IMR-90 (cell line): ENCODE data around the gene CD177. TPM values are rescaled to one million over a fixed set of nuclear protein-coding genes. Genes with fewer than 3 reads are reported as not detected.

Experiments used
- ATAC-seq: fragments of 200-7000 bp; cut with Tn5 transposase; 2 replicates; pipeline ENCODE4 v1.9.1; 2020; ENCODE audit warnings: low read depth, mild to moderate bottlenecking, moderate library complexity
- BruUV-seq: library from RNA; stranded (reverse); fragments of 400-500 nt; replicated peaks from 2 replicates; lab custom pipeline; 2021; lab: Mats Ljungman, UMichigan
- CTCF ChIA-PET: fragments of 300-600 bp; formaldehyde crosslinking; extraction: SDS; loops from one replicate; lab custom pipeline; 2021; ENCODE audit warnings: antibody characterized with exemption; lab: Yijun Ruan, JAX
- POLR2A ChIA-PET: fragments of 300-600 bp; sonication (Branson Sonifier 250); formaldehyde crosslinking; loops from one replicate; lab custom pipeline; 2022; ENCODE audit warnings: antibody characterized with exemption; ENCODE audit not compliant: unreplicated experiment; lab: Charles Lee
- DNase-seq: peaks from one replicate; pipeline ENCODE4 v3.0.0; 2013
- H2AFZ ChIP-seq: replicated peaks from 2 replicates; pipeline ENCODE3; 2013; ENCODE audit warnings: low read length, mild to moderate bottlenecking; ENCODE audit not compliant: poor library complexity
- H2AK5ac ChIP-seq: 2 replicates; pipeline ENCODE4 v1.6.1; 2013; ENCODE audit warnings: low read depth, low read length, inconsistent platforms
- H2AK9ac ChIP-seq: replicated peaks from 2 replicates; pipeline ENCODE3; 2013; ENCODE audit warnings: mild to moderate bottlenecking, low read depth, low read length, moderate library complexity; ENCODE audit not compliant: poor library complexity
- H2BK120ac ChIP-seq: 2 replicates; pipeline ENCODE4 v1.6.1; 2013; ENCODE audit warnings: low read depth, low read length, inconsistent platforms
- H2BK15ac ChIP-seq: 3 replicates; pipeline ENCODE4 v1.6.1; 2013; ENCODE audit warnings: low read depth, low read length, inconsistent platforms
- H2BK20ac ChIP-seq: 2 replicates; pipeline ENCODE4 v1.6.1; 2013; ENCODE audit warnings: low read depth, mild to moderate bottlenecking, inconsistent platforms, low read length, moderate library complexity
- H2BK5ac ChIP-seq: 2 replicates; pipeline ENCODE4 v1.6.1; 2013; ENCODE audit warnings: mild to moderate bottlenecking, low read depth, low read length, inconsistent platforms; ENCODE audit not compliant: poor library complexity, severe bottlenecking
- H3K14ac ChIP-seq: replicated peaks from 2 replicates; pipeline ENCODE4 v1.6.1; 2013; ENCODE audit warnings: low read depth, low read length, inconsistent platforms
- H3K18ac ChIP-seq: 2 replicates; pipeline ENCODE4 v1.6.1; 2013; ENCODE audit warnings: low read depth, low read length, control low read depth
- H3K23ac ChIP-seq: 2 replicates; pipeline ENCODE4 v1.6.1; 2013; ENCODE audit warnings: low read depth, low read length, inconsistent platforms
- H3K27ac ChIP-seq: 2 replicates; pipeline ENCODE4 v1.5.1; 2013; ENCODE audit warnings: mild to moderate bottlenecking, control low read depth, low read length; ENCODE audit not compliant: insufficient read depth
- H3K27me3 ChIP-seq: 2 replicates; pipeline ENCODE4 v1.6.1; 2013; ENCODE audit warnings: low read length; ENCODE audit not compliant: control insufficient read depth, insufficient read depth
- H3K36me3 ChIP-seq: 2 replicates; pipeline ENCODE4 v1.6.1; 2013; ENCODE audit warnings: low read length, mixed read lengths; ENCODE audit not compliant: control insufficient read depth, insufficient read depth
- H3K4ac ChIP-seq: 2 replicates; pipeline ENCODE4 v1.6.1; 2013; ENCODE audit warnings: low read depth, low read length, inconsistent platforms
- H3K4me1 ChIP-seq: 2 replicates; pipeline ENCODE4 v1.6.1; 2013; ENCODE audit warnings: low read length, mixed read lengths; ENCODE audit not compliant: control insufficient read depth, insufficient read depth
- H3K4me2 ChIP-seq: 2 replicates; pipeline ENCODE4 v1.6.1; 2013; ENCODE audit warnings: low read depth, mild to moderate bottlenecking, control low read depth, low read length, moderate library complexity
- H3K4me3 ChIP-seq: 2 replicates; pipeline ENCODE4 v1.5.1; 2013; ENCODE audit warnings: low read depth, mild to moderate bottlenecking, control low read depth, low read length, moderate library complexity; ENCODE audit not compliant: insufficient read depth
- H3K56ac ChIP-seq: 2 replicates; pipeline ENCODE4 v1.6.1; 2013; ENCODE audit warnings: low read length, inconsistent platforms; ENCODE audit not compliant: insufficient read depth; ENCODE audit errors: extremely low read depth
- H3K79me1 ChIP-seq, 2 experiments: 2 replicates each; pipeline ENCODE4 v1.6.1; 2013; ENCODE audit warnings: low read length in 2 of 2, inconsistent platforms in 1 of 2, low read depth in 1 of 2
- H3K9ac ChIP-seq: 2 replicates; pipeline ENCODE4 v1.6.1; 2013; ENCODE audit warnings: low read depth, low read length, control low read depth
- H3K9me1 ChIP-seq: 2 replicates; pipeline ENCODE4 v1.6.1; 2013; ENCODE audit warnings: low read length, inconsistent platforms; ENCODE audit not compliant: insufficient read depth
- H3K9me3 ChIP-seq: 2 replicates; pipeline ENCODE4 v1.6.1; 2013; ENCODE audit warnings: low read length; ENCODE audit not compliant: control insufficient read depth, insufficient read depth
- H4K20me1 ChIP-seq: 2 replicates; pipeline ENCODE4 v1.6.1; 2013; ENCODE audit warnings: low read length, inconsistent platforms; ENCODE audit not compliant: insufficient read depth
- H4K5ac ChIP-seq: 2 replicates; pipeline ENCODE4 v1.6.1; 2013; ENCODE audit warnings: mild to moderate bottlenecking, low read depth, low read length, control low read depth
- H4K8ac ChIP-seq, 2 experiments: 2 replicates each; pipeline ENCODE4 v1.6.1; 2013; ENCODE audit warnings: low read depth in 2 of 2, low read length in 2 of 2, control low read depth in 1 of 2, inconsistent platforms in 1 of 2
- H4K91ac ChIP-seq: 2 replicates; pipeline ENCODE4 v1.6.1; 2013; ENCODE audit warnings: low read depth, low read length, inconsistent platforms; ENCODE audit not compliant: insufficient read depth
- CTCF ChIP-seq: conservative IDR thresholded peaks from 2 replicates; pipeline ENCODE4 v1.5.1; 2012; ENCODE audit warnings: mild to moderate bottlenecking, low read depth, low read length, improper control_type of control experiment
- ELK1 ChIP-seq: fragments of 150-350 bp; IDR thresholded peaks from 2 replicates; pipeline ENCODE4 v1.6.1; 2016; ENCODE audit warnings: low read depth, mild to moderate bottlenecking, low read length, moderate library complexity, borderline replicate concordance
- MAFK ChIP-seq: IDR thresholded peaks from 2 replicates; pipeline ENCODE4 v1.6.1; 2012; ENCODE audit warnings: low read depth, low read length, improper control_type of control experiment
- MXI1 ChIP-seq: IDR thresholded peaks from 2 replicates; pipeline ENCODE4 v1.6.1; 2012; ENCODE audit warnings: low read depth, mild to moderate bottlenecking, low read length, moderate library complexity, borderline replicate concordance
- POLR2A ChIP-seq: IDR thresholded peaks from 2 replicates; pipeline ENCODE4 v1.6.1; 2012; ENCODE audit warnings: mild to moderate bottlenecking, low read depth, low read length
- USF2 ChIP-seq: fragments of 150-350 bp; IDR thresholded peaks from 2 replicates; pipeline ENCODE4 v1.6.1; 2017; ENCODE audit warnings: mild to moderate bottlenecking, antibody characterized with exemption, low read length, low read depth
- WGBS, 2 experiments: methylation state at CpG; one replicate each; pipeline versions ENCODE4 v1.1.5 to v1.1.7; 2013; ENCODE audit warnings: missing lambda C conversion rate in 2 of 2; ENCODE audit not compliant: insufficient read length in 1 of 2; ENCODE audit errors: extremely low coverage in 2 of 2; 5-methylcytosine and 5-hydroxymethylcytosine counted together
- dilution Hi-C: fragments of 300-500 bp; cut with HindIII; formaldehyde crosslinking; loops from one replicate; pipeline ENCODE4 v1.14.3; 2018; ENCODE audit warnings: low sequenced_read_pairs; ENCODE audit not compliant: unreplicated experiment
- in situ Hi-C: fragments of 300-500 bp; cut with MboI; formaldehyde crosslinking; loops from 3 replicates; pipeline ENCODE4 v1.14.3; 2019; ENCODE audit warnings: low sequenced_read_pairs, inconsistent platforms, mixed read lengths
- intact Hi-C: fragments of 100-400 bp; cut with micrococcal nuclease; formaldehyde crosslinking; loops from 2 replicates; pipeline ENCODE4 v1.10.0; 2022
- polyA plus RNA-seq, 3 experiments: library from polyadenylated mRNA; depleted of rRNA; stranded (reverse); fragments of >200 nt; gene quantifications; 2 replicates each; pipeline ENCODE4 v1.2.3, GENCODE V29; 2012; ENCODE audit warnings: low replicate concordance in 1 of 3
- total RNA-seq: library from RNA; depleted of rRNA; stranded (reverse); fragments of >200 nt; gene quantifications from 2 replicates; pipeline ENCODE4 v1.2.3, GENCODE V29; 2012

CD177 gene
- total and polyA plus RNA-seq, 2 of the 4 experiments (the other 2 are of a cell fraction) = 0.14 TPM; not detected in 1

- Histone ChIP-seq H2AK5ac (no peak overlapping the region), H3K18ac (no peak overlapping the region), H3K23ac (no peak overlapping the region), H3K79me1 (no peaks in the 10 kb centered on the region), H3K27ac (no peak overlapping the region), H2BK15ac (no peak overlapping the region), H4K20me1 (no peaks in the 10 kb centered on the region), H3K36me3 (no peaks in the 10 kb centered on the region), H4K91ac (no peak overlapping the region), H4K5ac (no peak overlapping the region), H3K9ac (no peak overlapping the region), H3K9me3 (peaks cover 7% of the 10 kb centered on the region), H3K14ac (no peak overlapping the region), H3K56ac (no peak overlapping the region), H2BK20ac (no peak overlapping the region), H2AFZ (no peak overlapping the region), H2BK120ac (no peak overlapping the region), H3K27me3 (peaks cover 32% of the 10 kb centered on the region), H2BK5ac (no peak overlapping the region), H3K9me1 (no peaks in the 10 kb centered on the region), H3K4ac (no peak overlapping the region), H2AK9ac (no peak overlapping the region), H3K4me3 (no peak overlapping the region), H3K4me2 (no peak overlapping the region), H3K4me1 (no peaks in the 10 kb centered on the region), H4K8ac (no peak overlapping the region)
- in situ Hi-C loops = no loop called here
- intact Hi-C loops = no loop called here
- DNase-seq = no peak
- TF ChIP-seq ELK1 (no peak), CTCF (no peak), MAFK (no peak), MXI1 (no peak), POLR2A (no peak), USF2 (no peak)
- 78% methylated on average over 1 of the region's 1 CpG; no CpG with 5 or more reads in 1 of the 2 experiments for WGBS, 2 experiments
- no peak for ATAC-seq
- no TSS peak for BruUV-seq
- dilution Hi-C loops = no loop called here
- CTCF ChIA-PET = no interaction called here
- POLR2A ChIA-PET = no interaction called here
These were observed 55.9 kb downstream of the CD177 start for GRCh38 chr19:43409415-43409814.
